ENCODE data around the gene CCNQ.

Gene CCNQ

GRCh38 chrX:153642051-153642654 lies 43.2 kb upstream of the CCNQ start:
- H3K9me3 ChIP-seq (ENCODE audit: control insufficient read depth in 2 of 2, low read length in 2 of 2) = no peaks in the 10 kb centered on the region
- H3K4me1 ChIP-seq (ENCODE audit: control insufficient read depth in 2 of 2, insufficient read depth in 2 of 2, low read length in 2 of 2) = peaks cover 0 to 4% of the 10 kb centered on the region in 2 donors
- peaks cover 20 to 43% of the 10 kb centered on the region in 2 donors for H3K27me3 ChIP-seq (ENCODE audit: control insufficient read depth in 2 of 2, insufficient read depth in 2 of 2, low read length in 2 of 2)
- no peak overlapping the region for H3K27ac ChIP-seq (ENCODE audit: low read depth in 2 of 2, low read length in 2 of 2)
- H3K4me3 ChIP-seq (ENCODE audit: low read length in 2 of 2) = no peak overlapping the region
- no peaks in the 10 kb centered on the region for H3K36me3 ChIP-seq (ENCODE audit: control insufficient read depth in 2 of 2, insufficient read depth in 2 of 2, low read length in 2 of 2)
- H3K9ac ChIP-seq (ENCODE audit: low read depth in 1 of 2, low read length in 2 of 2) = no peak overlapping the region

GRCh38 chrX:153641627-153642026 lies 42.7 kb upstream of the CCNQ start:
- Histone ChIP-seq H3K27ac (ENCODE audit: low read depth in 2 of 2, low read length in 2 of 2) (no peak overlapping the region), H3K27me3 (ENCODE audit: control insufficient read depth in 2 of 2, insufficient read depth in 2 of 2, low read length in 2 of 2) (peaks cover 19 to 41% of the 10 kb centered on the region in 2 donors), H3K36me3 (ENCODE audit: control insufficient read depth in 2 of 2, insufficient read depth in 2 of 2, low read length in 2 of 2) (no peaks in the 10 kb centered on the region), H3K4me3 (ENCODE audit: low read length in 2 of 2) (no peak overlapping the region), H3K4me1 (ENCODE audit: control insufficient read depth in 2 of 2, insufficient read depth in 2 of 2, low read length in 2 of 2) (peaks cover 0 to 4% of the 10 kb centered on the region in 2 donors), H3K9ac (ENCODE audit: low read depth in 1 of 2, low read length in 2 of 2) (no peak overlapping the region), H3K9me3 (ENCODE audit: control insufficient read depth in 2 of 2, low read length in 2 of 2) (no peaks in the 10 kb centered on the region)

- Histone ChIP-seq H3K27ac (ENCODE audit: low read depth in 2 of 2, low read length in 2 of 2) (no peak overlapping the region), H3K4me3 (ENCODE audit: low read length in 2 of 2) (no peak overlapping the region), H3K36me3 (ENCODE audit: control insufficient read depth in 2 of 2, insufficient read depth in 2 of 2, low read length in 2 of 2) (no peaks in the 10 kb centered on the region), H3K9me3 (ENCODE audit: control insufficient read depth in 2 of 2, low read length in 2 of 2) (no peaks in the 10 kb centered on the region), H3K4me1 (ENCODE audit: control insufficient read depth in 2 of 2, insufficient read depth in 2 of 2, low read length in 2 of 2) (peaks cover 0 to 4% of the 10 kb centered on the region in 2 donors), H3K27me3 (ENCODE audit: control insufficient read depth in 2 of 2, insufficient read depth in 2 of 2, low read length in 2 of 2) (peaks cover 17 to 34% of the 10 kb centered on the region in 2 donors), H3K9ac (ENCODE audit: low read depth in 1 of 2, low read length in 2 of 2) (no peak overlapping the region)
Observed at GRCh38 chrX:153640736-153641575, 42.0 kb upstream of the CCNQ start.

- no peak overlapping the region for H3K27ac ChIP-seq (ENCODE audit: low read depth in 2 of 2, low read length in 2 of 2)
- H3K27me3 ChIP-seq (ENCODE audit: control insufficient read depth in 2 of 2, insufficient read depth in 2 of 2, low read length in 2 of 2) = peaks cover 14 to 27% of the 10 kb centered on the region in 2 donors
- H3K36me3 ChIP-seq (ENCODE audit: control insufficient read depth in 2 of 2, insufficient read depth in 2 of 2, low read length in 2 of 2) = no peaks in the 10 kb centered on the region
- peaks cover 0 to 4% of the 10 kb centered on the region in 2 donors for H3K4me1 ChIP-seq (ENCODE audit: control insufficient read depth in 2 of 2, insufficient read depth in 2 of 2, low read length in 2 of 2)
- no peak overlapping the region for H3K9ac ChIP-seq (ENCODE audit: low read depth in 1 of 2, low read length in 2 of 2)
- no peak overlapping the region for H3K4me3 ChIP-seq (ENCODE audit: low read length in 2 of 2)
- no peaks in the 10 kb centered on the region for H3K9me3 ChIP-seq (ENCODE audit: control insufficient read depth in 2 of 2, low read length in 2 of 2)
Observed at GRCh38 chrX:153640045-153640686, 41.2 kb upstream of the CCNQ start.

- H3K36me3 ChIP-seq (ENCODE audit: control insufficient read depth in 2 of 2, insufficient read depth in 2 of 2, low read length in 2 of 2) = no peaks in the 10 kb centered on the region
- peaks cover 0 to 4% of the 10 kb centered on the region in 2 donors for H3K4me1 ChIP-seq (ENCODE audit: control insufficient read depth in 2 of 2, insufficient read depth in 2 of 2, low read length in 2 of 2)
- H3K9ac ChIP-seq (ENCODE audit: low read depth in 1 of 2, low read length in 2 of 2) = no peak overlapping the region
- H3K9me3 ChIP-seq (ENCODE audit: control insufficient read depth in 2 of 2, low read length in 2 of 2) = no peaks in the 10 kb centered on the region
- H3K27me3 ChIP-seq (ENCODE audit: control insufficient read depth in 2 of 2, insufficient read depth in 2 of 2, low read length in 2 of 2) = peaks cover 13 to 21% of the 10 kb centered on the region in 2 donors
- no peak overlapping the region for H3K27ac ChIP-seq (ENCODE audit: low read depth in 2 of 2, low read length in 2 of 2)
- no peak overlapping the region for H3K4me3 ChIP-seq (ENCODE audit: low read length in 2 of 2)
Observed at GRCh38 chrX:153639177-153640044, 40.5 kb upstream of the CCNQ start.

GRCh38 chrX:153638436-153639176 lies 39.7 kb upstream of the CCNQ start:
- Histone ChIP-seq H3K4me1 (ENCODE audit: control insufficient read depth in 2 of 2, insufficient read depth in 2 of 2, low read length in 2 of 2) (peaks cover 0 to under 1% of the 10 kb centered on the region in 2 donors), H3K27ac (ENCODE audit: low read depth in 2 of 2, low read length in 2 of 2) (no peak overlapping the region), H3K36me3 (ENCODE audit: control insufficient read depth in 2 of 2, insufficient read depth in 2 of 2, low read length in 2 of 2) (no peaks in the 10 kb centered on the region), H3K9ac (ENCODE audit: low read depth in 1 of 2, low read length in 2 of 2) (no peak overlapping the region), H3K4me3 (ENCODE audit: low read length in 2 of 2) (no peak overlapping the region), H3K9me3 (ENCODE audit: control insufficient read depth in 2 of 2, low read length in 2 of 2) (no peaks in the 10 kb centered on the region), H3K27me3 (ENCODE audit: control insufficient read depth in 2 of 2, insufficient read depth in 2 of 2, low read length in 2 of 2) (peaks cover 13 to 17% of the 10 kb centered on the region in 2 donors)

- H3K9ac ChIP-seq (ENCODE audit: low read depth in 1 of 2, low read length in 2 of 2) = no peak overlapping the region
- H3K4me1 ChIP-seq (ENCODE audit: control insufficient read depth in 2 of 2, insufficient read depth in 2 of 2, low read length in 2 of 2) = no peaks in the 10 kb centered on the region
- H3K36me3 ChIP-seq (ENCODE audit: control insufficient read depth in 2 of 2, insufficient read depth in 2 of 2, low read length in 2 of 2) = no peaks in the 10 kb centered on the region
- no peak overlapping the region for H3K4me3 ChIP-seq (ENCODE audit: low read length in 2 of 2)
- H3K27ac ChIP-seq (ENCODE audit: low read depth in 2 of 2, low read length in 2 of 2) = no peak overlapping the region
- peaks cover 13 to 14% of the 10 kb centered on the region in 2 donors for H3K27me3 ChIP-seq (ENCODE audit: control insufficient read depth in 2 of 2, insufficient read depth in 2 of 2, low read length in 2 of 2)
- no peaks in the 10 kb centered on the region for H3K9me3 ChIP-seq (ENCODE audit: control insufficient read depth in 2 of 2, low read length in 2 of 2)
Observed at GRCh38 chrX:153638041-153638371, 39.1 kb upstream of the CCNQ start.

GRCh38 chrX:153637121-153638040 lies 38.4 kb upstream of the CCNQ start:
- Histone ChIP-seq H3K36me3 (ENCODE audit: control insufficient read depth in 2 of 2, insufficient read depth in 2 of 2, low read length in 2 of 2) (no peaks in the 10 kb centered on the region), H3K4me3 (ENCODE audit: low read length in 2 of 2) (no peak overlapping the region), H3K27me3 (ENCODE audit: control insufficient read depth in 2 of 2, insufficient read depth in 2 of 2, low read length in 2 of 2) (peaks cover 9% of the 10 kb centered on the region in 2 donors), H3K27ac (ENCODE audit: low read depth in 2 of 2, low read length in 2 of 2) (no peak overlapping the region), H3K9ac (ENCODE audit: low read depth in 1 of 2, low read length in 2 of 2) (no peak overlapping the region), H3K9me3 (ENCODE audit: control insufficient read depth in 2 of 2, low read length in 2 of 2) (no peaks in the 10 kb centered on the region), H3K4me1 (ENCODE audit: control insufficient read depth in 2 of 2, insufficient read depth in 2 of 2, low read length in 2 of 2) (no peaks in the 10 kb centered on the region)

All from mucosa of rectum (tissue), 2 donors.